ENCODE measurements around the gene AMER2.

AMER2 gene

GRCh38 chr13:25178070-25178469 is 6.0 kb upstream of the AMER2 start:
- Mint-ChIP-seq H3K4me1 (peaks cover 6% of the 10 kb centered on the region), H3K4me3 (no peak overlapping the region), H3K9me3 (no peaks in the 10 kb centered on the region), H3K27ac (ENCODE audit: low read depth) (no peak overlapping the region), H3K27me3 (peaks cover 89% of the 10 kb centered on the region), H3K36me3 (ENCODE audit: insufficient read depth) (peaks cover 1% of the 10 kb centered on the region)
- ATAC-seq (replicated peaks; ENCODE audit: extremely low read depth, poor library complexity, severe bottlenecking), result no peak
- no peak for DNase-seq (ENCODE audit: low spot score in 2 of 2)

- no peak for ATAC-seq (replicated peaks; ENCODE audit: extremely low read depth, poor library complexity, severe bottlenecking)
- Mint-ChIP-seq H3K4me1 (peaks cover 6% of the 10 kb centered on the region), H3K36me3 (ENCODE audit: insufficient read depth) (peaks cover 1% of the 10 kb centered on the region), H3K27ac (ENCODE audit: low read depth) (no peak overlapping the region), H3K9me3 (no peaks in the 10 kb centered on the region), H3K27me3 (peaks cover 89% of the 10 kb centered on the region), H3K4me3 (no peak overlapping the region)
- no peak for DNase-seq (ENCODE audit: low spot score in 2 of 2)
These were observed 5.5 kb upstream of the AMER2 start for GRCh38 chr13:25177636-25178035.

- Mint-ChIP-seq H3K9me3 (no peaks in the 10 kb centered on the region), H3K4me1 (peaks cover 7% of the 10 kb centered on the region), H3K27me3 (peaks cover 92% of the 10 kb centered on the region), H3K4me3 (no peak overlapping the region), H3K36me3 (ENCODE audit: insufficient read depth) (peaks cover 1% of the 10 kb centered on the region), H3K27ac (ENCODE audit: low read depth) (no peak overlapping the region)
- ATAC-seq (replicated peaks; ENCODE audit: extremely low read depth, poor library complexity, severe bottlenecking) (no peak), DNase-seq (ENCODE audit: low spot score in 2 of 2) (no peak)
These were observed 4.9 kb upstream of the AMER2 start for GRCh38 chr13:25177012-25177411.

GRCh38 chr13:25175431-25175830 is 3.3 kb upstream of the AMER2 start:
- ATAC-seq (replicated peaks; ENCODE audit: extremely low read depth, poor library complexity, severe bottlenecking), result no peak

GRCh38 chr13:25175026-25175425 is 2.9 kb upstream of the AMER2 start:
- peaks cover 97% of the 10 kb centered on the region for H3K27me3 Mint-ChIP-seq

More at GRCh38 chr13:25175431-25175830, 3.3 kb upstream of the AMER2 start:
- H3K36me3 Mint-ChIP-seq (ENCODE audit: insufficient read depth), result no peaks in the 10 kb centered on the region
- H3K4me3 Mint-ChIP-seq, result no peak overlapping the region
- H3K27ac Mint-ChIP-seq (ENCODE audit: low read depth), result no peak overlapping the region
- H3K4me1 Mint-ChIP-seq, result peaks cover 16% of the 10 kb centered on the region
- DNase-seq (ENCODE audit: low spot score in 2 of 2), result no peak
- H3K9me3 Mint-ChIP-seq, result no peaks in the 10 kb centered on the region
- peaks cover 97% of the 10 kb centered on the region for H3K27me3 Mint-ChIP-seq

GRCh38 chr13:25174304-25174703 is 2.2 kb upstream of the AMER2 start:
- Mint-ChIP-seq H3K4me1 (peaks cover 11% of the 10 kb centered on the region), H3K27me3 (peaks cover 98% of the 10 kb centered on the region), H3K9me3 (no peaks in the 10 kb centered on the region), H3K27ac (ENCODE audit: low read depth) (no peak overlapping the region), H3K36me3 (ENCODE audit: insufficient read depth) (no peaks in the 10 kb centered on the region), H3K4me3 (no peak overlapping the region)
- ATAC-seq (replicated peaks; ENCODE audit: extremely low read depth, poor library complexity, severe bottlenecking), result no peak
- DNase-seq (ENCODE audit: low spot score in 2 of 2), result no peak

More at GRCh38 chr13:25175026-25175425, 2.9 kb upstream of the AMER2 start:
- Mint-ChIP-seq H3K9me3 (no peaks in the 10 kb centered on the region), H3K36me3 (ENCODE audit: insufficient read depth) (no peaks in the 10 kb centered on the region), H3K4me3 (no peak overlapping the region), H3K4me1 (peaks cover 13% of the 10 kb centered on the region), H3K27ac (ENCODE audit: low read depth) (no peak overlapping the region)
- no peak for DNase-seq (ENCODE audit: low spot score in 2 of 2)
- no peak for ATAC-seq (replicated peaks; ENCODE audit: extremely low read depth, poor library complexity, severe bottlenecking)

- H3K27ac Mint-ChIP-seq (ENCODE audit: low read depth), result no peak overlapping the region
- peak overlapping the region; percentile 30 for H3K4me3 Mint-ChIP-seq
- no peak for DNase-seq (ENCODE audit: low spot score in 2 of 2)
- no peaks in the 10 kb centered on the region for H3K36me3 Mint-ChIP-seq (ENCODE audit: insufficient read depth)
- no peaks in the 10 kb centered on the region for H3K9me3 Mint-ChIP-seq
- no peak for ATAC-seq (replicated peaks; ENCODE audit: extremely low read depth, poor library complexity, severe bottlenecking)
- H3K4me1 Mint-ChIP-seq, result peaks cover 11% of the 10 kb centered on the region
- peaks cover 88% of the 10 kb centered on the region for H3K27me3 Mint-ChIP-seq
These were observed 179 bp upstream of the AMER2 start for GRCh38 chr13:25172303-25172630.

GRCh38 chr13:25171170-25171516 is 945 bp downstream of the AMER2 start:
- no peak overlapping the region for H3K27ac Mint-ChIP-seq (ENCODE audit: low read depth)
- peak overlapping the region; percentile 30 for H3K4me3 Mint-ChIP-seq
- ATAC-seq (replicated peaks; ENCODE audit: extremely low read depth, poor library complexity, severe bottlenecking) (no peak), DNase-seq (ENCODE audit: low spot score in 2 of 2) (no peak)
- H3K4me1 Mint-ChIP-seq, result peaks cover 11% of the 10 kb centered on the region
- no peaks in the 10 kb centered on the region for H3K36me3 Mint-ChIP-seq (ENCODE audit: insufficient read depth)
- peaks cover 76% of the 10 kb centered on the region for H3K27me3 Mint-ChIP-seq
- no peaks in the 10 kb centered on the region for H3K9me3 Mint-ChIP-seq

GRCh38 chr13:25170554-25171111 is 1.5 kb downstream of the AMER2 start:
- DNase-seq (ENCODE audit: low spot score in 2 of 2) (no peak), ATAC-seq (replicated peaks; ENCODE audit: extremely low read depth, poor library complexity, severe bottlenecking) (no peak)
- H3K27ac Mint-ChIP-seq (ENCODE audit: low read depth), result no peak overlapping the region
- no peaks in the 10 kb centered on the region for H3K9me3 Mint-ChIP-seq
- H3K36me3 Mint-ChIP-seq (ENCODE audit: insufficient read depth), result no peaks in the 10 kb centered on the region
- peaks cover 73% of the 10 kb centered on the region for H3K27me3 Mint-ChIP-seq
- H3K4me3 Mint-ChIP-seq, result no peak overlapping the region
- H3K4me1 Mint-ChIP-seq, result peaks cover 11% of the 10 kb centered on the region

- peaks cover 73% of the 10 kb centered on the region for H3K27me3 Mint-ChIP-seq
- no peak overlapping the region for H3K4me3 Mint-ChIP-seq
- peaks cover 11% of the 10 kb centered on the region for H3K4me1 Mint-ChIP-seq
- H3K27ac Mint-ChIP-seq (ENCODE audit: low read depth), result no peak overlapping the region
- H3K9me3 Mint-ChIP-seq, result no peaks in the 10 kb centered on the region
- ATAC-seq (replicated peaks; ENCODE audit: extremely low read depth, poor library complexity, severe bottlenecking) (no peak), DNase-seq (ENCODE audit: low spot score in 2 of 2) (no peak)
- no peaks in the 10 kb centered on the region for H3K36me3 Mint-ChIP-seq (ENCODE audit: insufficient read depth)
These were observed 2.0 kb downstream of the AMER2 start for GRCh38 chr13:25169951-25170553.

- ATAC-seq (replicated peaks; ENCODE audit: extremely low read depth, poor library complexity, severe bottlenecking) (no peak), DNase-seq (ENCODE audit: low spot score in 2 of 2) (no peak)
- no peak overlapping the region for H3K4me3 Mint-ChIP-seq
- peaks cover 11% of the 10 kb centered on the region for H3K4me1 Mint-ChIP-seq
- no peaks in the 10 kb centered on the region for H3K36me3 Mint-ChIP-seq (ENCODE audit: insufficient read depth)
- H3K27me3 Mint-ChIP-seq, result peaks cover 73% of the 10 kb centered on the region
- H3K9me3 Mint-ChIP-seq, result no peaks in the 10 kb centered on the region
- no peak overlapping the region for H3K27ac Mint-ChIP-seq (ENCODE audit: low read depth)
These were observed 2.7 kb downstream of the AMER2 start for GRCh38 chr13:25169356-25169755.

GRCh38 chr13:25168790-25169189 is 3.3 kb downstream of the AMER2 start:
- no peak for DNase-seq (ENCODE audit: low spot score in 2 of 2)
- Mint-ChIP-seq H3K4me3 (no peak overlapping the region), H3K9me3 (no peaks in the 10 kb centered on the region), H3K27me3 (peaks cover 72% of the 10 kb centered on the region), H3K36me3 (ENCODE audit: insufficient read depth) (no peaks in the 10 kb centered on the region), H3K4me1 (peaks cover 11% of the 10 kb centered on the region), H3K27ac (ENCODE audit: low read depth) (no peak overlapping the region)
- no peak for ATAC-seq (replicated peaks; ENCODE audit: extremely low read depth, poor library complexity, severe bottlenecking)

- Mint-ChIP-seq H3K27me3 (peaks cover 68% of the 10 kb centered on the region), H3K4me1 (peaks cover 11% of the 10 kb centered on the region)
- ATAC-seq (replicated peaks; ENCODE audit: extremely low read depth, poor library complexity, severe bottlenecking), result no peak
These were observed 4.5 kb downstream of the AMER2 start for GRCh38 chr13:25167382-25168174.

More at GRCh38 chr13:25167382-25168174, 4.5 kb downstream of the AMER2 start:
- Mint-ChIP-seq H3K9me3 (no peaks in the 10 kb centered on the region), H3K4me3 (no peak overlapping the region), H3K27ac (ENCODE audit: low read depth) (no peak overlapping the region), H3K36me3 (ENCODE audit: insufficient read depth) (no peaks in the 10 kb centered on the region)
- no peak for DNase-seq (ENCODE audit: low spot score in 2 of 2)
